ENCODE measurements around the gene RAB43.
"Not testable (repeated sequence)": the region's sequence is repeated elsewhere in the genome, so short reads cannot be mapped to it uniquely, and the experiment has no call there.

RAB43 gene

GRCh38 chr3:129121792-129122411, at the start of gene RAB43:
Gene RAB43 (minus strand): TSS chr3:129121804. CDS start chr3:129121489, 315 bp downstream.
- peak; percentile 94 for DNase-seq

- no peak for DNase-seq
These were observed 45.2 kb upstream of the RAB43 start for GRCh38 chr3:129166579-129167332.

GRCh38 chr3:129165594-129165993, 44.0 kb upstream of the RAB43 start:
- not testable (repeated sequence) for DNase-seq

- DNase-seq, result no peak
These were observed 42.9 kb upstream of the RAB43 start for GRCh38 chr3:129164500-129164899.

- DNase-seq, result no peak
These were observed 41.4 kb upstream of the RAB43 start for GRCh38 chr3:129162729-129163579.

GRCh38 chr3:129161860-129162271, 40.3 kb upstream of the RAB43 start:
- peak; percentile 38 for DNase-seq

GRCh38 chr3:129160891-129161859, 39.6 kb upstream of the RAB43 start, which contains the start of gene ISY1:
Gene ISY1 (minus strand): TSS chr3:129161063. CDS start chr3:129160975, 88 bp downstream.
- peak; percentile 86 for DNase-seq

GRCh38 chr3:129144786-129145185, 23.2 kb upstream of the RAB43 start:
- DNase-seq, result no peak

GRCh38 chr3:129141011-129141410, 19.4 kb upstream of the RAB43 start:
- not testable (repeated sequence) for DNase-seq

- DNase-seq, result no peak
These were observed 18.3 kb upstream of the RAB43 start for GRCh38 chr3:129139911-129140310.

- not testable (repeated sequence) for DNase-seq
These were observed 14.7 kb upstream of the RAB43 start for GRCh38 chr3:129136275-129136674.

- no peak for DNase-seq
These were observed 10.7 kb upstream of the RAB43 start for GRCh38 chr3:129132097-129132866.

GRCh38 chr3:129131465-129132088, 10.0 kb upstream of the RAB43 start:
- DNase-seq, result no peak

GRCh38 chr3:129130291-129130813, 8.7 kb upstream of the RAB43 start:
- no peak for DNase-seq

- no peak for DNase-seq
These were observed 7.0 kb upstream of the RAB43 start for GRCh38 chr3:129128357-129129155.

- no peak for DNase-seq
These were observed 5.2 kb upstream of the RAB43 start for GRCh38 chr3:129126726-129127280.

- no peak for DNase-seq
These were observed 1.9 kb upstream of the RAB43 start for GRCh38 chr3:129123314-129124060.

GRCh38 chr3:129122412-129123011, 908 bp upstream of the RAB43 start:
- DNase-seq, result no peak
